Stomach smooth muscle (tissue), 2 donors: ENCODE measurements around the gene C6orf118.

Experiments used
- H3K27ac ChIP-seq: one replicate; pipeline ENCODE4 v1.7.0; 2013; ENCODE audit warnings: mild to moderate bottlenecking, low read length, inconsistent platforms
- H3K27me3 ChIP-seq, 2 donors: one replicate each; pipeline ENCODE4 v1.7.0; 2013; ENCODE audit warnings: low read length in 2 of 2; ENCODE audit not compliant: insufficient read depth in 2 of 2, control insufficient read depth in 1 of 2
- H3K36me3 ChIP-seq, 2 donors: one replicate each; pipeline ENCODE4 v1.7.0; 2013; ENCODE audit warnings: low read length in 2 of 2; ENCODE audit not compliant: control insufficient read depth in 2 of 2, insufficient read depth in 2 of 2
- H3K4me1 ChIP-seq: one replicate; pipeline ENCODE4 v1.7.0; 2013; ENCODE audit warnings: low read length; ENCODE audit not compliant: control insufficient read depth, insufficient read depth
- H3K4me3 ChIP-seq, 2 donors: one replicate each; pipeline ENCODE4 v1.7.0; 2013; ENCODE audit warnings: low read length in 2 of 2
- H3K9ac ChIP-seq, 2 donors: one replicate each; pipeline ENCODE4 v1.7.0; 2013; ENCODE audit warnings: low read length in 2 of 2, mild to moderate bottlenecking in 1 of 2
- H3K9me3 ChIP-seq, 2 donors: one replicate each; pipeline ENCODE4 v1.7.0; 2013; ENCODE audit warnings: low read length in 2 of 2; ENCODE audit not compliant: control insufficient read depth in 2 of 2
- donor health status: healthy.
- donor health status: Pancreatic carcinoma.

The C6orf118 gene

DNA sequence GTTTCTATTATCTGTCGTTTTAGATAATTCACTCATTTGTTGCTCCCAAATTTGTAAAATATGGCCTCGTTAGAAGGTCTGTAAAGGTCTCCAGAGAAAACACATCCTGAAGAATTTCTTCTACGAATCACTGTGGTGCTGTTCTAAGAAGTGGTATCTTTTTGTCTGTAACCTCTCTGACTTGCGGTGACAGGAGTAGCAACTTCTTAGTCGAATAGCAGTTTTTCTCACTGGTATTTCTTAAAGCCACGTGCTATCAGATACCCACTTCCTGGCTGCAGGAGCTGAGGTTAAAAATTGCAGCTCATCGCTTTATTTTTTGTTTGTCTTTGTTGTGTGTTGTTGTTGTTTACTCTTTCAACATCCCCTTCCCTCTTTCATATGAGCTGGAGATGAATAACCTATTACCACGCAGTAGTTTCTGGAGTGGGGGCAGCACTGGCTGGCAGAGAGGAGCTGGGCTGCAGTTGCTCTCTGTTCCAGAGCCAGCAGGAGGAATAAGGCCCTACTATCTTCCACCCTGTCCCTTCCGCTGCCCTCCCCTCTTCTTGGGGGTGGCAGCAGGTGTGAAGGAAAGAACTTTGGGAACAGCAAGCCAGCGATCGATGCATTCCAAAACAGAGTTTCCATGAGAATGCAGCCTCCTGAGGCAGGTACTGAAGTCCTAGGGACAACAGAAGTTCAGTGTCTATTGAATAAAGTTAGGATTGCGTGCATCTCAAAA, 64.7 kb downstream of the C6orf118 start:
- Histone ChIP-seq H3K4me1 (no peaks in the 10 kb centered on the region), H3K27ac (no peak overlapping the region), H3K36me3 (no peaks in the 10 kb centered on the region), H3K27me3 (no peaks in the 10 kb centered on the region), H3K4me3 (no peak overlapping the region), H3K9me3 (no peaks in the 10 kb centered on the region), H3K9ac (no peak overlapping the region)

DNA sequence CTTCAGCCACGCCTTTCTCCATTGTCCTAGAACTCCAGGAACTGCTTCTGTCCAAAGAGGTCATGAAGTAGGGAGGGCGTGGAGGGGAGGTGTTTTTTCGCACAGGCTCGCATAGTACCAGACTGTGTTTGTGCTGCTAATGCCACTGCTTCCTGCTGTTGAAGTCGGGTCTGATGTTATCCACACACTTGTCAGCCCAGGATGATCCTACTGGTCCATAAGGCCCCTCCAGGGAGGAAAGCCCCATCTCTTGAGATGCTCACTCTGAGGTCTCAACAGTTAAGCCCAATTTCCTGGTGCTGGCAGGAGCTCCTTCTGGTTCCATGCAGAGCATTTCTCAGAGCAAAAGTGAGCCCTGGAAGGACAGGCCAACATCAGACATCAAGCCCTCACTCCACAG, 65.6 kb downstream of the C6orf118 start:
- Histone ChIP-seq H3K9ac (no peak overlapping the region), H3K36me3 (no peaks in the 10 kb centered on the region), H3K27me3 (no peaks in the 10 kb centered on the region), H3K4me1 (no peaks in the 10 kb centered on the region), H3K27ac (no peak overlapping the region), H3K4me3 (no peak overlapping the region), H3K9me3 (no peaks in the 10 kb centered on the region)

DNA sequence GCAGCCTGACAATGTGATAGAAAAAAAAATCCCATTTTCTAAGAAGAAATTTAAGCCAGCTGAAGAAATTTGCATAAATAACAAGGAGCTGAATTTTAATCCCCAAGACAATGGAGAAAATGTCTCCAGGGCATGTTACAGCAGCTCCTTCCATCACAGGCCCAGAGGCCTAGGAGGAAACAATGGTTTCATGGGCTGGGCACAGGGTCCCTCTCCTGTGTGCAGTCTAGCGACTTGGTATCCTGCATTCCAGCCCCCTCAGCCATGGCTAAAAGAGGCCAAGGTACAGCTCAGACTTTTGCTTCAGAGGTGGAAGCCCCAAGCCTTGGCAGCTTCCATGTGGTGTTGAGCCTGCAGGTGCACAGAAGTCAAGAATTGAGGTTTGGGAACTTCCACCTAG, 73.1 kb downstream of the C6orf118 start:
- H3K27ac ChIP-seq: no peak overlapping the region

DNA sequence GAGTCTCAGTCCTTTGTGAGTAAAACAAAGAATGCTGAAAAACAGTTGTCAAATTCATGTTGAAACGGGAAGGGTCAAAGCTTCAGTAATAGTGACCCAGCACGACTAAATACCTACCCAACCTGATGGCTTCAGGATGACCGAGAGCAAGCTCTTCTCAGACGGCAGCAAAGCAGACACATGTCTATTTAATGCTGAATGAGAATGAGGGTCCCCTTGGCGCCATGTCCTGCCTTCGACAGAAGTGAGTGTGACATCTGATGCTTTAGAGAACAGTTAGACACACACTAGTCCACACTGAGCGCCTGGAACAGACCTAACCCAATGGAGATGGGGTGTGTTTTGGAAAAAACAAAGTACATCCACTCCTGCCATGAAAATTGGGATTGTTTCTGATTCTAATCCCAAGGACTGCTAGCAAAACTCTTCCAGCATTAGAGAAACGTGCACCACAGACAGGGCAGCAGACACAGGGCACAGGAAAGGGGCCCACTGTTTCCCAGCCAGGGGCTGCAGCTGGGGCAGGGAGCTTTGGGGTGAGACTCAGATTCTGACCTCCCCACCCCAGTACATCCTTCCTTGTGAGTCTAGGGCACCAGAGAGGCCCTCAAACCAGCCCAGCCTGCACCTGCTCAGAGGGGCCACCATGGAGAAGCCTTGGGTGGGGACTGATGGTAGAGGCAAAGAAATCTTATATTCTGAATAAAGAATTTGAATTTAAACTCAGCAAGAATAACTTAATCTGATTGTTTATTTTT, 76.5 kb downstream of the C6orf118 start:
- H3K9me3 ChIP-seq: no peaks in the 10 kb centered on the region
- H3K4me3 ChIP-seq: no peak overlapping the region
- H3K9ac ChIP-seq: no peak overlapping the region

More for the DNA sequence above, 73.1 kb downstream of the C6orf118 start:
- Histone ChIP-seq H3K36me3 (no peaks in the 10 kb centered on the region), H3K9ac (no peak overlapping the region), H3K4me3 (no peak overlapping the region), H3K9me3 (no peaks in the 10 kb centered on the region), H3K4me1 (no peaks in the 10 kb centered on the region), H3K27me3 (no peaks in the 10 kb centered on the region)

DNA sequence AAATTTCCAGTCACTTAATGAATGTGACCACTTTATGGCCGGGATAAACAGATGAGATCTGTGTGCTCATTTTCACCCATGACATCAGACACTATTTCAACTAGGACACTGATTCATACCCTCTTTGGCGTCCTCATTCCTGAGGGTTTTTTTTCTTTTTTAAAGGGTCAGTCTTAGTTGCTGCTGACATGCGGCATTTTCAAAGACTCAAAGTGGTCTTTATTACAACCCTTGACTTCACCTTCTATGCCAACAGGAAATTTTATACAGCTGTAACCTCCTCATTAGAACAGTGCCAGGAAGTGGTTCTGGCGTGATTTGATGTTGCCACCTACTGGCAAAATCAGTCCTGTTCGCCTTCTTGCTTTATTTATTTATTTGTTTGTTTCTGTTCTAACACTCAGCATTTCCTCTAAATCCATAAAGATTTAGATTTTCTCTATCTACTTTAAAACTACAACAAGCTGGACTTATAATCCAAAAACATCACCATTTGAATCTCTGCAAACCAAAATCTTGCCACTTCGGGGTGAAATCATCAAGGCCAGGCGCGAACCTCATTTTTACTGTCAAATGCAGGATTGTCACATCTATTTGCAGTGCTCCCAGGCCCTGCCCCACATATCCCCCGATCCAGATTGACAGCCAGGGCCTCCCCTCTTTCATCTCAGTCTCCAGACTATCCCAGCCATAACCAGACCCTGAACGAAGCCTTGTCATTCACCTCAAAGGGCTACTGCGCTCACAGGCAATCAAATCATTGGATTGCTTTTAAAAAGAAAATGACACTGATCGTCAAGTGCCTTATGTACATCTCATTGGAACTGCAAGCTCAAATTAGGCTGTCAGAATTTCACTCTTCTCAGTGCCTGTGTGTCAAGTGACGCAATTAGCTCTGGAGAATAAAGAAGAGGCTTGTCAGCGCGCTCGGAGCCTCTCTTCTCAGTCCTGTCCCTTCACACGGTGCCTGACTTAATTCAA, 77.5 kb downstream of the C6orf118 start:
- Histone ChIP-seq H3K9ac (no peak overlapping the region), H3K27me3 (no peaks in the 10 kb centered on the region), H3K9me3 (no peaks in the 10 kb centered on the region), H3K36me3 (no peaks in the 10 kb centered on the region), H3K27ac (no peak overlapping the region), H3K4me1 (no peaks in the 10 kb centered on the region), H3K4me3 (no peak overlapping the region)

More for the DNA sequence above, 76.5 kb downstream of the C6orf118 start:
- no peak overlapping the region for H3K27ac ChIP-seq
- H3K27me3 ChIP-seq: no peaks in the 10 kb centered on the region
- H3K4me1 ChIP-seq: no peaks in the 10 kb centered on the region
- H3K36me3 ChIP-seq: no peaks in the 10 kb centered on the region

- H3K4me3 ChIP-seq: no peak overlapping the region
- no peak overlapping the region for H3K27ac ChIP-seq
- H3K4me1 ChIP-seq: no peaks in the 10 kb centered on the region
- H3K36me3 ChIP-seq: no peaks in the 10 kb centered on the region
- H3K9ac ChIP-seq: no peak overlapping the region
- no peaks in the 10 kb centered on the region for H3K9me3 ChIP-seq
- H3K27me3 ChIP-seq: no peaks in the 10 kb centered on the region
Measured at GRCh38 chr6:165231177-165231576, 78.2 kb downstream of the C6orf118 start.
